H1 (cell line): ENCODE results near the gene SERPINB6. TPM values are rescaled to one million over a fixed set of nuclear protein-coding genes. Genes with fewer than 3 reads are reported as not detected.

Experiments
- ASH2L ChIP-seq: fragments of 200-600, 300-600 bp; sonication (generic); IDR thresholded peaks from one replicate; pipeline ENCODE4 v1.7.1; 2017; ENCODE audit warnings: low read length
- CHD2 ChIP-seq: IDR thresholded peaks from 2 replicates; pipeline ENCODE4 v1.6.1; 2012; ENCODE audit warnings: low read length, improper control_type of control experiment
- FOSL1 ChIP-seq: IDR thresholded peaks from 2 replicates; pipeline ENCODE4 v1.6.1; 2011; ENCODE audit warnings: mild to moderate bottlenecking, low read depth, low read length, moderate library complexity; ENCODE audit not compliant: insufficient read depth
- GTF2F1 ChIP-seq: IDR thresholded peaks from 2 replicates; pipeline ENCODE4 v1.6.1; 2012; ENCODE audit warnings: low read depth, low read length, improper control_type of control experiment, borderline replicate concordance
- KDM1A ChIP-seq: fragments of 200-600, 300-600 bp; sonication (generic); IDR thresholded peaks from 2 replicates; pipeline ENCODE4 v1.7.1; 2016; ENCODE audit warnings: mild to moderate bottlenecking, low read length, borderline replicate concordance
- KDM4A ChIP-seq: IDR thresholded peaks from one replicate; pipeline ENCODE4 v1.7.1; 2012; ENCODE audit warnings: low read depth, mild to moderate bottlenecking, moderate library complexity, low read length, inconsistent platforms; ENCODE audit not compliant: severe bottlenecking
- RBBP5 ChIP-seq: IDR thresholded peaks from 2 replicates; pipeline ENCODE4 v1.7.1; 2012; ENCODE audit warnings: low read depth, mild to moderate bottlenecking, inconsistent platforms, low read length, moderate library complexity, borderline replicate concordance
- RFX5 ChIP-seq: IDR thresholded peaks from 2 replicates; pipeline ENCODE4 v1.6.1; 2011; ENCODE audit warnings: low read depth, low read length, improper control_type of control experiment, borderline replicate concordance
- TBP ChIP-seq: IDR thresholded peaks from 2 replicates; pipeline ENCODE4 v1.6.1; 2011; ENCODE audit warnings: low read depth, low read length, improper control_type of control experiment
- ZNF274 ChIP-seq: IDR thresholded peaks from 2 replicates; pipeline ENCODE4 v1.7.0; 2012; ENCODE audit warnings: low read length, borderline replicate concordance; ENCODE audit errors: extremely low read depth
- polyA plus RNA-seq, 7 experiments: library from polyadenylated mRNA; depleted of rRNA in 3 of 7; stranded (reverse) in 5 of 7; unstranded in 2 of 7; fragments of >200 nt in 5 of 7; fragments of 200-250 nt in 2 of 7; gene quantifications; 1 replicate in 5 of 7; 2 replicates in 1 of 7; 4 replicates in 1 of 7; pipeline versions ENCODE4 v1.2.1 to v1.2.3, GENCODE V29; 2011 to 2013; ENCODE audit warnings: missing spikeins in 2 of 7, mixed read lengths in 2 of 7
- total RNA-seq: library from RNA; stranded (reverse); fragmentation: NEBNext Ultra II Directional; extraction: Animal tissue kit (Norgen Biotek cat#: 25700); gene quantifications from 2 replicates; pipeline ENCODE4 v1.2.1, GENCODE V29; 2021
- TF ChIP-seq, protein P1 (sequence below): fragments of 300-600 bp; sonication (generic); IDR thresholded peaks from 2 replicates; pipeline ENCODE4 v1.7.1; 2012; ENCODE audit warnings: low read length, moderate library complexity, mild to moderate bottlenecking, inconsistent platforms; ENCODE audit not compliant: insufficient replicate concordance

Gene SERPINB6
- total and polyA plus RNA-seq, 2 of the 8 experiments (the other 6 are each of a cell fraction or from before 2014, with no cell fraction given) = 27.2 to 29.4 TPM

DNA sequence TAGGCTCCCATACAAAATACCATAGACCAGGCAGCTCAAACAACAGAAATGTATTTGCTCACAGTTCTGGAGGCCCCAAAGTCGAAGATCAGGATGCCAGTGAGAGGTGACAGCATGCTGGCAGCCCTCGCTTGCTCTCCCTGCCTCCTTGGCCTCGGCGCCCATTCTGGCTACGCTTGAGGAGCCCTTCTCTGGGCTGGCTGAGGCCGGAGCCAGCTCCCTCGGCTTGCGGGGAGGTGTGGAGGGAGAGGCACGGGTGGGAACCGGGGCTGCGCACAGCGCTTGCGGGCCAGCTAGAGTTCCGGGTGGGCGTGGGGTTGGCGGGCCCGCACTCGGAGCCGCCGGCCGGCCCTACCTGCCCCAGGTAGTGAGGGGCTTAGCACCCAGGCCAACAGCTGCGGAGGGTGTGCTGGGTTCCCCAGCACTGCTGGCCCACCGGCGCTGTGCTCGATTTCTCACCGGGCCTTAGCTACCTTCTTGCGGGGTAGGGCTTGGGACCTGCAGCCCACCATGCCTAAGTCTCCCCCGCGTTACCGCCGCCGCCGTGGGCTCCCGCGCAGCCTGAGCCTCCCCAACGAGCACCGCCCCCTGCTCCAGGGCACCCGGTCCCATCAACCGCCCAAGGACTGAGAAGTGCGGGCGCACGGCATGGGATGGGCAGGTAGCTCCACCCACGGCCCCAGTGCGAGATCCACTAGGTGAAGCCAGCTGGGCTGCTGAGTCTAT lies 35.6 kb downstream of the SERPINB6 start (continued):
- TF ChIP-seq, protein P1, sequence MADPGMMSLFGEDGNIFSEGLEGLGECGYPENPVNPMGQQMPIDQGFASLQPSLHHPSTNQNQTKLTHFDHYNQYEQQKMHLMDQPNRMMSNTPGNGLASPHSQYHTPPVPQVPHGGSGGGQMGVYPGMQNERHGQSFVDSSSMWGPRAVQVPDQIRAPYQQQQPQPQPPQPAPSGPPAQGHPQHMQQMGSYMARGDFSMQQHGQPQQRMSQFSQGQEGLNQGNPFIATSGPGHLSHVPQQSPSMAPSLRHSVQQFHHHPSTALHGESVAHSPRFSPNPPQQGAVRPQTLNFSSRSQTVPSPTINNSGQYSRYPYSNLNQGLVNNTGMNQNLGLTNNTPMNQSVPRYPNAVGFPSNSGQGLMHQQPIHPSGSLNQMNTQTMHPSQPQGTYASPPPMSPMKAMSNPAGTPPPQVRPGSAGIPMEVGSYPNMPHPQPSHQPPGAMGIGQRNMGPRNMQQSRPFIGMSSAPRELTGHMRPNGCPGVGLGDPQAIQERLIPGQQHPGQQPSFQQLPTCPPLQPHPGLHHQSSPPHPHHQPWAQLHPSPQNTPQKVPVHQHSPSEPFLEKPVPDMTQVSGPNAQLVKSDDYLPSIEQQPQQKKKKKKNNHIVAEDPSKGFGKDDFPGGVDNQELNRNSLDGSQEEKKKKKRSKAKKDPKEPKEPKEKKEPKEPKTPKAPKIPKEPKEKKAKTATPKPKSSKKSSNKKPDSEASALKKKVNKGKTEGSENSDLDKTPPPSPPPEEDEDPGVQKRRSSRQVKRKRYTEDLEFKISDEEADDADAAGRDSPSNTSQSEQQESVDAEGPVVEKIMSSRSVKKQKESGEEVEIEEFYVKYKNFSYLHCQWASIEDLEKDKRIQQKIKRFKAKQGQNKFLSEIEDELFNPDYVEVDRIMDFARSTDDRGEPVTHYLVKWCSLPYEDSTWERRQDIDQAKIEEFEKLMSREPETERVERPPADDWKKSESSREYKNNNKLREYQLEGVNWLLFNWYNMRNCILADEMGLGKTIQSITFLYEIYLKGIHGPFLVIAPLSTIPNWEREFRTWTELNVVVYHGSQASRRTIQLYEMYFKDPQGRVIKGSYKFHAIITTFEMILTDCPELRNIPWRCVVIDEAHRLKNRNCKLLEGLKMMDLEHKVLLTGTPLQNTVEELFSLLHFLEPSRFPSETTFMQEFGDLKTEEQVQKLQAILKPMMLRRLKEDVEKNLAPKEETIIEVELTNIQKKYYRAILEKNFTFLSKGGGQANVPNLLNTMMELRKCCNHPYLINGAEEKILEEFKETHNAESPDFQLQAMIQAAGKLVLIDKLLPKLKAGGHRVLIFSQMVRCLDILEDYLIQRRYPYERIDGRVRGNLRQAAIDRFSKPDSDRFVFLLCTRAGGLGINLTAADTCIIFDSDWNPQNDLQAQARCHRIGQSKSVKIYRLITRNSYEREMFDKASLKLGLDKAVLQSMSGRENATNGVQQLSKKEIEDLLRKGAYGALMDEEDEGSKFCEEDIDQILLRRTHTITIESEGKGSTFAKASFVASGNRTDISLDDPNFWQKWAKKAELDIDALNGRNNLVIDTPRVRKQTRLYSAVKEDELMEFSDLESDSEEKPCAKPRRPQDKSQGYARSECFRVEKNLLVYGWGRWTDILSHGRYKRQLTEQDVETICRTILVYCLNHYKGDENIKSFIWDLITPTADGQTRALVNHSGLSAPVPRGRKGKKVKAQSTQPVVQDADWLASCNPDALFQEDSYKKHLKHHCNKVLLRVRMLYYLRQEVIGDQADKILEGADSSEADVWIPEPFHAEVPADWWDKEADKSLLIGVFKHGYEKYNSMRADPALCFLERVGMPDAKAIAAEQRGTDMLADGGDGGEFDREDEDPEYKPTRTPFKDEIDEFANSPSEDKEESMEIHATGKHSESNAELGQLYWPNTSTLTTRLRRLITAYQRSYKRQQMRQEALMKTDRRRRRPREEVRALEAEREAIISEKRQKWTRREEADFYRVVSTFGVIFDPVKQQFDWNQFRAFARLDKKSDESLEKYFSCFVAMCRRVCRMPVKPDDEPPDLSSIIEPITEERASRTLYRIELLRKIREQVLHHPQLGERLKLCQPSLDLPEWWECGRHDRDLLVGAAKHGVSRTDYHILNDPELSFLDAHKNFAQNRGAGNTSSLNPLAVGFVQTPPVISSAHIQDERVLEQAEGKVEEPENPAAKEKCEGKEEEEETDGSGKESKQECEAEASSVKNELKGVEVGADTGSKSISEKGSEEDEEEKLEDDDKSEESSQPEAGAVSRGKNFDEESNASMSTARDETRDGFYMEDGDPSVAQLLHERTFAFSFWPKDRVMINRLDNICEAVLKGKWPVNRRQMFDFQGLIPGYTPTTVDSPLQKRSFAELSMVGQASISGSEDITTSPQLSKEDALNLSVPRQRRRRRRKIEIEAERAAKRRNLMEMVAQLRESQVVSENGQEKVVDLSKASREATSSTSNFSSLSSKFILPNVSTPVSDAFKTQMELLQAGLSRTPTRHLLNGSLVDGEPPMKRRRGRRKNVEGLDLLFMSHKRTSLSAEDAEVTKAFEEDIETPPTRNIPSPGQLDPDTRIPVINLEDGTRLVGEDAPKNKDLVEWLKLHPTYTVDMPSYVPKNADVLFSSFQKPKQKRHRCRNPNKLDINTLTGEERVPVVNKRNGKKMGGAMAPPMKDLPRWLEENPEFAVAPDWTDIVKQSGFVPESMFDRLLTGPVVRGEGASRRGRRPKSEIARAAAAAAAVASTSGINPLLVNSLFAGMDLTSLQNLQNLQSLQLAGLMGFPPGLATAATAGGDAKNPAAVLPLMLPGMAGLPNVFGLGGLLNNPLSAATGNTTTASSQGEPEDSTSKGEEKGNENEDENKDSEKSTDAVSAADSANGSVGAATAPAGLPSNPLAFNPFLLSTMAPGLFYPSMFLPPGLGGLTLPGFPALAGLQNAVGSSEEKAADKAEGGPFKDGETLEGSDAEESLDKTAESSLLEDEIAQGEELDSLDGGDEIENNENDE = no peak
- TF ChIP-seq GTF2F1 (no peak), TBP (no peak), ZNF274 (no peak), RFX5 (no peak), KDM1A (no peak), KDM4A (no peak), FOSL1 (no peak), RBBP5 (no peak), CHD2 (no peak), ASH2L (no peak)
